Sigmoid colon (tissue), 4 donors: Measurements from ENCODE around the gene NENF.

Experiments
- CTCF ChIP-seq, 4 experiments: fragments of 450-650 bp in 3 of 4; fragments of 200-600 bp in 1 of 4; IDR thresholded peaks; one replicate each; pipeline ENCODE4 v1.5.1; 2016 to 2019; ENCODE audit warnings: antibody characterized with exemption in 4 of 4, mild to moderate bottlenecking in 3 of 4, moderate library complexity in 2 of 4
- EP300 ChIP-seq, 4 donors: sonication (generic); formaldehyde crosslinking; IDR thresholded peaks; one replicate each; pipeline ENCODE4 v1.6.1; 2017; ENCODE audit warnings: antibody characterized with exemption in 4 of 4
- POLR2A ChIP-seq, 2 donors: fragments of 450-650 bp; IDR thresholded peaks; one replicate each; pipeline ENCODE4 v1.6.1; 2016; ENCODE audit warnings: antibody characterized with exemption in 2 of 2, mild to moderate bottlenecking in 2 of 2, moderate library complexity in 2 of 2

- TF ChIP-seq POLR2A (IDR thresholded peaks at IDR 0.05) (no peak), CTCF (IDR thresholded peaks at IDR 0.05) (no peak), EP300 (IDR thresholded peaks at IDR 0.05) (no peak)
Observed at GRCh38 chr1:212490276-212490675, 57.6 kb downstream of the NENF start.
